Activated CD4-positive, alpha-beta memory T cell treated with anti-CD3 and anti-CD28 coated beads, Interleukin-2, amount 10 ng/mL, durations not matched to agents 7 days and 5 days (primary cell): ENCODE results near the gene NDUFV1. TPM values are rescaled to one million over a fixed set of nuclear protein-coding genes. Genes with fewer than 3 reads are reported as not detected.
"Not testable (repeated sequence)": the region's sequence is repeated elsewhere in the genome, so short reads cannot be mapped to it uniquely, and the experiment has no call there.

Experiments
- CTCF ChIA-PET: fragments of 350-600 bp; sonication (Branson Sonifier 250); formaldehyde crosslinking; loops from one replicate; lab custom pipeline; 2021; ENCODE audit warnings: antibody characterized with exemption, inconsistent platforms; lab: Charles Lee
- POLR2A ChIA-PET: fragments of 350-600 bp; sonication (Branson Sonifier 250); formaldehyde crosslinking; loops from one replicate; lab custom pipeline; 2021; ENCODE audit warnings: antibody characterized with exemption; lab: Charles Lee
- DNase-seq: peaks from one replicate; pipeline ENCODE4 v3.0.0-alpha.2; 2020
- H3K27ac Mint-ChIP-seq: one replicate; pipeline ENCODE4 v1.8.0; 2021; ENCODE audit warnings: mild to moderate bottlenecking, mixed read lengths
- H3K27me3 Mint-ChIP-seq: one replicate; pipeline ENCODE4 v1.8.0; 2021; ENCODE audit warnings: mixed read lengths
- H3K36me3 Mint-ChIP-seq: one replicate; pipeline ENCODE4 v1.8.0; 2021; ENCODE audit warnings: low read depth, mixed read lengths
- H3K4me1 Mint-ChIP-seq: one replicate; pipeline ENCODE4 v1.8.0; 2021; ENCODE audit warnings: mixed read lengths
- H3K4me3 Mint-ChIP-seq: one replicate; pipeline ENCODE4 v1.8.0; 2021; ENCODE audit warnings: mild to moderate bottlenecking, mixed read lengths
- H3K9me3 Mint-ChIP-seq: one replicate; pipeline ENCODE4 v1.8.0; 2021; ENCODE audit warnings: mixed read lengths
- total RNA-seq, 2 experiments: library from RNA; stranded (reverse); gene quantifications; one replicate each; pipeline ENCODE4 v1.2.3, GENCODE V29; 2021

NDUFV1 gene
- total RNA-seq, 2 experiments from 2014 or later, result 174 to 193 TPM

GRCh38 chr11:67577951-67578350, 28.8 kb upstream of the NDUFV1 start:
- no peak overlapping the region for H3K4me3 Mint-ChIP-seq
- H3K27ac Mint-ChIP-seq, result no peak overlapping the region
- ChIA-PET CTCF (interaction anchor here (1.1 kb wide), 1 partner anchor 14 kb away, joined by 3 read pairs; no protein-coding TSS in a partner anchor), POLR2A (no interaction called here)
- H3K4me1 Mint-ChIP-seq, result peaks cover 26% of the 10 kb centered on the region
- no peaks in the 10 kb centered on the region for H3K36me3 Mint-ChIP-seq
- no peak for DNase-seq
- peaks cover 36% of the 10 kb centered on the region for H3K27me3 Mint-ChIP-seq
- H3K9me3 Mint-ChIP-seq, result no peaks in the 10 kb centered on the region

DNA sequence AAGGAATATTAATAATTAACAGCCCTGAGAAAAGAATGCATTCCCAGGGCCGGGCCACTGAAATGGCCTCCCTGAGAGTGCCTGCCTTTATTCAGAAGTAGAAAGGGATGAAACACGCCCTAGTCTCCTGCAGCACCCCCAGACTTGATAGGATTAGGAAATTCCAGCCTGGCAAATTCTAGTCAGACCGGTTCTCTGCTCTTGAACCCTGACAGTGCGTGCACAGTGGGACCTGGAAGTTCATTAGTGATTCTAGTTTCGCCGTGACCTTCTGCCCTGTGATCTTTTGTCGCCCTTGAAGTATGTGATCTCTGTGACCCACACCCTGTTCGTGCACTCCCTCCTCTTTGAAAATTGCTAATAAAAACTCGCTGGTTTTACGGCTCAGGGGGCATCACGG, 25.3 kb upstream of the NDUFV1 start:
- Mint-ChIP-seq H3K36me3 (peaks cover 16% of the 10 kb centered on the region), H3K27ac (no peak overlapping the region), H3K4me3 (no peak overlapping the region), H3K27me3 (peaks cover 27% of the 10 kb centered on the region), H3K4me1 (peaks cover 47% of the 10 kb centered on the region), H3K9me3 (no peaks in the 10 kb centered on the region)
- ChIA-PET POLR2A (no interaction called here), CTCF (no interaction called here)
- DNase-seq, result no peak

DNA sequence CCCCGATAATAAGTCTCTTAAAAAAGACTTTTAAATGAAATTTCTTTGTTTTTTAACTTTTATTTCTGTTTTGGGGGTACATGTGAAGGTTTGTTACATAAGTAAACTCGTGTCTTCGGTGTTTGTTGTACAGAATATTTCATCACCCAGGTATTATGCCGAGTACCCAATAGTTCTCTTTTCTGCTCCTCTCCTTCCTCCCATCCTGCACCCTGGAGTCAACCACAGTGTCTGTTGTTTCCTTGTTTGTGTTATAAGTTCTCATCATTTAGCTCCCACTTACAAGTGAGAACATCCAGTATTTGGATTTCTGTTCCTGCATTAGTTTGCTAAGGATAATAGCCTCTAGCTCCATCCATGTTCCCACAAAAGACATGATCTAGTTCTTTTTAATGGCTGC, 24.7 kb upstream of the NDUFV1 start:
- CTCF ChIA-PET, result no interaction called here
- POLR2A ChIA-PET, result interaction anchor here (1.0 kb wide), 1 partner anchor 27 kb away, joined by 3 read pairs; no protein-coding TSS in a partner anchor
- Mint-ChIP-seq H3K9me3 (no peaks in the 10 kb centered on the region), H3K4me1 (peaks cover 50% of the 10 kb centered on the region), H3K4me3 (peak overlapping the region; percentile 91), H3K27me3 (peaks cover 27% of the 10 kb centered on the region), H3K36me3 (peaks cover 22% of the 10 kb centered on the region), H3K27ac (no peak overlapping the region)
- no peak for DNase-seq

DNA sequence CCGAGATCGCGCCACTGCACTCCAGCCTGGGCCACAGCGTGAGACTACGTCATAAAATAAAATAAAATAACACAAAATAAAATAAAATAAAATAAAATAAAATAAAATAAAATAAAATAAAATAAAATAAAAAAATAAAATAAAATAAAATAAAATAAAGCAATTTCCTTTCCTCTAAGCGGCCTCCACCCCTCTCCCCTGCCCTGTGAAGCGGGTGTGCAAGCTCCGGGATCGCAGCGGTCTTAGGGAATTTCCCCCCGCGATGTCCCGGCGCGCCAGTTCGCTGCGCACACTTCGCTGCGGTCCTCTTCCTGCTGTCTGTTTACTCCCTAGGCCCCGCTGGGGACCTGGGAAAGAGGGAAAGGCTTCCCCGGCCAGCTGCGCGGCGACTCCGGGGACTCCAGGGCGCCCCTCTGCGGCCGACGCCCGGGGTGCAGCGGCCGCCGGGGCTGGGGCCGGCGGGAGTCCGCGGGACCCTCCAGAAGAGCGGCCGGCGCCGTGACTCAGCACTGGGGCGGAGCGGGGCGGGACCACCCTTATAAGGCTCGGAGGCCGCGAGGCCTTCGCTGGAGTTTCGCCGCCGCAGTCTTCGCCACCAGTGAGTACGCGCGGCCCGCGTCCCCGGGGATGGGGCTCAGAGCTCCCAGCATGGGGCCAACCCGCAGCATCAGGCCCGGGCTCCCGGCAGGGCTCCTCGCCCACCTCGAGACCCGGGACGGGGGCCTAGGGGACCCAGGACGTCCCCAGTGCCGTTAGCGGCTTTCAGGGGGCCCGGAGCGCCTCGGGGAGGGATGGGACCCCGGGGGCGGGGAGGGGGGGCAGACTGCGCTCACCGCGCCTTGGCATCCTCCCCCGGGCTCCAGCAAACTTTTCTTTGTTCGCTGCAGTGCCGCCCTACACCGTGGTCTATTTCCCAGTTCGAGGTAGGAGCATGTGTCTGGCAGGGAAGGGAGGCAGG, 23.2 kb upstream of the NDUFV1 start, which contains the start of gene GSTP1:
Gene GSTP1 (plus strand): TSS at position 566 of the 958 bp plus-strand sequence. CDS start 32 bp downstream, at position 598.
- Mint-ChIP-seq H3K9me3 (no peaks in the 10 kb centered on the region), H3K27ac (peak within 1 kb of the TSS; percentile 65), H3K36me3 (peaks cover 29% of the 10 kb centered on the region), H3K4me1 (peaks cover 50% of the 10 kb centered on the region), H3K27me3 (peaks cover 24% of the 10 kb centered on the region), H3K4me3 (peak within 1 kb of the TSS; percentile 91)
- CTCF ChIA-PET, result interaction anchor here (0.7 to 1.4 kb wide), 6 partner anchors 9 to 232 kb away, joined by 3 to 5 read pairs (median 4); no protein-coding TSS in a partner anchor
- DNase-seq, result peak; percentile 77
- POLR2A ChIA-PET, result interaction anchor here (0.8 to 1.7 kb wide), 6 partner anchors 24 to 231 kb away, joined by 3 to 7 read pairs (median 3); partner anchors contain the start of gene ACY3

GRCh38 chr11:67584205-67584880, 22.4 kb upstream of the NDUFV1 start:
- peaks cover 29% of the 10 kb centered on the region for H3K36me3 Mint-ChIP-seq
- peak overlapping the region; percentile 50 for H3K27ac Mint-ChIP-seq

DNA sequence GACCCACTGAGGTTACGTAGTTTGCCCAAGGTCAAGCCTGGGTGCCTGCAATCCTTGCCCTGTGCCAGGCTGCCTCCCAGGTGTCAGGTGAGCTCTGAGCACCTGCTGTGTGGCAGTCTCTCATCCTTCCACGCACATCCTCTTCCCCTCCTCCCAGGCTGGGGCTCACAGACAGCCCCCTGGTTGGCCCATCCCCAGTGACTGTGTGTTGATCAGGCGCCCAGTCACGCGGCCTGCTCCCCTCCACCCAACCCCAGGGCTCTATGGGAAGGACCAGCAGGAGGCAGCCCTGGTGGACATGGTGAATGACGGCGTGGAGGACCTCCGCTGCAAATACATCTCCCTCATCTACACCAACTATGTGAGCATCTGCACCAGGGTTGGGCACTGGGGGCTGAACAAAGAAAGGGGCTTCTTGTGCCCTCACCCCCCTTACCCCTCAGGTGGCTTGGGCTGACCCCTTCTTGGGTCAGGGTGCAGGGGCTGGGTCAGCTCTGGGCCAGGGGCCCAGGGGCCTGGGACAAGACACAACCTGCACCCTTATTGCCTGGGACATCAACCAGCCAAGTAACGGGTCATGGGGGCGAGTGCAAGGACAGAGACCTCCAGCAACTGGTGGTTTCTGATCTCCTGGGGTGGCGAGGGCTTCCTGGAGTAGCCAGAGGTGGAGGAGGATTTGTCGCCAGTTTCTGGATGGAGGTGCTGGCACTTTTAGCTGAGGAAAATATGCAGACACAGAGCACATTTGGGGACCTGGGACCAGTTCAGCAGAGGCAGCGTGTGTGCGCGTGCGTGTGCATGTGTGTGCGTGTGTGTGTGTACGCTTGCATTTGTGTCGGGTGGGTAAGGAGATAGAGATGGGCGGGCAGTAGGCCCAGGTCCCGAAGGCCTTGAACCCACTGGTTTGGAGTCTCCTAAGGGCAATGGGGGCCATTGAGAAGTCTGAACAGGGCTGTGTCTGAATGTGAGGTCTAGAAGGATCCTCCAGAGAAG, 21.6 kb upstream of the NDUFV1 start:
- no peak for DNase-seq
- Mint-ChIP-seq H3K9me3 (no peaks in the 10 kb centered on the region), H3K4me1 (peaks cover 38% of the 10 kb centered on the region), H3K27ac (peak overlapping the region; percentile 50), H3K27me3 (peaks cover 12% of the 10 kb centered on the region), H3K36me3 (peaks cover 29% of the 10 kb centered on the region), H3K4me3 (peak overlapping the region; percentile 65)
- CTCF ChIA-PET, result interaction anchor here (1.3 kb wide), 1 partner anchor 24 kb away, joined by 3 read pairs; no protein-coding TSS in a partner anchor
- POLR2A ChIA-PET, result interaction anchor here (1.0 to 1.3 kb wide), 2 partner anchors 29 to 44 kb away, joined by 3 to 8 read pairs; partner anchors contain the start of gene NUDT8

More at GRCh38 chr11:67584205-67584880, 22.4 kb upstream of the NDUFV1 start:
- H3K4me1 Mint-ChIP-seq, result peaks cover 46% of the 10 kb centered on the region
- DNase-seq, result peak; percentile 44
- POLR2A ChIA-PET, result interaction anchor here (0.8 to 1.7 kb wide), 6 partner anchors 25 to 232 kb away, joined by 3 to 8 read pairs (median 3); partner anchors contain the start of genes ACY3 and NUDT8
- no peaks in the 10 kb centered on the region for H3K9me3 Mint-ChIP-seq
- peaks cover 20% of the 10 kb centered on the region for H3K27me3 Mint-ChIP-seq
- CTCF ChIA-PET, result interaction anchor here (0.7 to 1.4 kb wide), 6 partner anchors 8 to 233 kb away, joined by 3 to 5 read pairs (median 4); no protein-coding TSS in a partner anchor
- peak overlapping the region; percentile 65 for H3K4me3 Mint-ChIP-seq

- Mint-ChIP-seq H3K36me3 (peaks cover 29% of the 10 kb centered on the region), H3K4me1 (peaks cover 36% of the 10 kb centered on the region), H3K4me3 (no peak overlapping the region), H3K27me3 (peaks cover 9% of the 10 kb centered on the region), H3K9me3 (no peaks in the 10 kb centered on the region), H3K27ac (peak overlapping the region; percentile 32)
- DNase-seq, result no peak
- CTCF ChIA-PET, result no interaction called here
- POLR2A ChIA-PET, result no interaction called here
Measured at GRCh38 chr11:67585911-67586310, 20.8 kb upstream of the NDUFV1 start.

DNA sequence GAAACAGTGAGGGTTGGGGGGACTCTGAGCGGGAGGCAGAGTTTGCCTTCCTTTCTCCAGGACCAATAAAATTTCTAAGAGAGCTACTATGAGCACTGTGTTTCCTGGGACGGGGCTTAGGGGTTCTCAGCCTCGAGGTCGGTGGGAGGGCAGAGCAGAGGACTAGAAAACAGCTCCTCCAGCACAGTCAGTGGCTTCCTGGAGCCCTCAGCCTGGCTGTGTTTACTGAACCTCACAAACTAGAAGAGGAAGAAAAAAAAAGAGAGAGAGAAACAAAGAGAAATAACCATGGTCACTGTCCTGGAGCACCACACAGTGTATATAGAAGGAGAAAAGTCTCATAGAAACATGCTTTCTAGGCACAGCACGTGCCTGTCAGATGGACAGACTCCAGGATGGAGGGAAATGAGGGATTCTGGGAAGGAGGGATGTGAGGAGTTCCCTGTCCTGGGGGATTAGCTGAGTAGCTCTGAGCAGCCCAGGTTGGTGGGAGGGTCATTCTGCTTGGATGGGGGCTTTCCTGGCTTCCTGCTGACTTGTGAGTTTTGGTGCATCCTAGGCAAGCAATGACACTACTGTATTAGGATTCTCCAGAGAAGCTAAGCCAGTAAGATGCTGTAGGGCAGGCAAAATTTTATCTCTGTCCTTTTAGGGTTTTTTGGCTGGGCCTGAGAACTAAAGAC, 20.0 kb upstream of the NDUFV1 start:
- ChIA-PET CTCF (no interaction called here), POLR2A (interaction anchor here (0.7 kb wide), 1 partner anchor 28 kb away, joined by 3 read pairs; no protein-coding TSS in a partner anchor)
- peak overlapping the region; percentile 17 for H3K27ac Mint-ChIP-seq
- DNase-seq, result no peak
- H3K4me1 Mint-ChIP-seq, result peaks cover 36% of the 10 kb centered on the region
- H3K9me3 Mint-ChIP-seq, result no peaks in the 10 kb centered on the region
- peaks cover 29% of the 10 kb centered on the region for H3K36me3 Mint-ChIP-seq
- H3K27me3 Mint-ChIP-seq, result peaks cover 3% of the 10 kb centered on the region
- no peak overlapping the region for H3K4me3 Mint-ChIP-seq

DNA sequence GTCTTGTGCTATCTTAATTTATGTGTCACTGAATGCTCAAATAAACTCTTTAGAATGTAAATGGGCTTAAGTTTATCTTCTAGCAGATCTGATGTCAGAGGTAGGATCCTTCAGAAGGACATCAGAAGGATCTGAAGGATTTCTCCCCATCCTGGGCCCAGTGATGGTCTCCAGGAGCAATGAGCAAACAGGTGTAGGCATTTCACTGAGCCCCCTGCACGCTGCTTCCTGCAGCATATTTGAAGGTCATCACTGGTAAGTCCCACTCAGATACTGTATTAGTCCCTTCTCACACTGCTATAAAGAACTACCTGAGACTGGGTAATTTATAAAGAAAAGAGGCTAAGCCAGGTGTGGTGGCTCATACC, 18.6 kb upstream of the NDUFV1 start:
- H3K27ac Mint-ChIP-seq, result no peak overlapping the region
- DNase-seq, result no peak
- H3K36me3 Mint-ChIP-seq, result peaks cover 29% of the 10 kb centered on the region
- no peaks in the 10 kb centered on the region for H3K27me3 Mint-ChIP-seq
- H3K4me3 Mint-ChIP-seq, result no peak overlapping the region
- no peaks in the 10 kb centered on the region for H3K9me3 Mint-ChIP-seq
- peaks cover 25% of the 10 kb centered on the region for H3K4me1 Mint-ChIP-seq
- POLR2A ChIA-PET, result no interaction called here
- CTCF ChIA-PET, result no interaction called here

DNA sequence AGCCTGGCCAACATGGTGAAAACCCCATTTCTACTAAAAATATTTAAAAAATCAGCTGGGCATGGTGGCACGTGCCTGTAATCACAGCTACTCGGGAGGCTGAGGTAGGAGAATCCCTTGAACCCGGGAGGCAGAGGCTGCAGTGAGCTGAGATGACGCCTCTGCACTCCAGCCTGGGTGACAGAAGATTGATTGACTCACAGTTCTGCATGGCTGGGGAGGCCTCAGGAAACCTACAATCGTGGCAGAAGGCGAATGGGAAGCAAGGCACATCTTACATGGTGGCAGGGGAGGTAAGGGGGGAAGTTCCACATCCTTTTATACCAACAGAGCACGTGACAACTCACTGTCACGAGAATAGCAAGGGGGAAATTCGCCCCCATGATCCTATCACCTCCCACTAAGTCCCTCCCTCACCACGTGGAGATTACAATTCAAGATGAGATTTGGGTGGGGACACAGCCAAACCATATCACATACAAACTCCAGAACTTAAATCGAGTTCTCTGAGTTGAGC, 17.8 kb upstream of the NDUFV1 start:
- Mint-ChIP-seq H3K4me1 (peaks cover 22% of the 10 kb centered on the region), H3K36me3 (peaks cover 29% of the 10 kb centered on the region)
- H3K4me3 Mint-ChIP-seq, DNase-seq, H3K27me3 Mint-ChIP-seq, H3K9me3 Mint-ChIP-seq, H3K27ac Mint-ChIP-seq, POLR2A ChIA-PET: not testable (repeated sequence)
- CTCF ChIA-PET, result interaction anchor here (1.9 kb wide), 1 partner anchor 25 kb away, joined by 4 read pairs; no protein-coding TSS in a partner anchor

- no peaks in the 10 kb centered on the region for H3K4me1 Mint-ChIP-seq
- no peak overlapping the region for H3K27ac Mint-ChIP-seq
- DNase-seq, result no peak
- no peak overlapping the region for H3K4me3 Mint-ChIP-seq
- H3K9me3 Mint-ChIP-seq, result no peaks in the 10 kb centered on the region
- POLR2A ChIA-PET, result no interaction called here
- peaks cover 4% of the 10 kb centered on the region for H3K27me3 Mint-ChIP-seq
- CTCF ChIA-PET, result interaction anchor here (1.4 kb wide), 1 partner anchor 10 kb away, joined by 5 read pairs; the partner anchor contains the start of gene GSTP1
- H3K36me3 Mint-ChIP-seq, result peaks cover under 1% of the 10 kb centered on the region
Measured at GRCh38 chr11:67592880-67593564, 13.7 kb upstream of the NDUFV1 start.
